ENCODE results near the gene SPRED1. TPM values are rescaled to one million over a fixed set of nuclear protein-coding genes. Genes with fewer than 3 reads are reported as not detected.

SPRED1 gene
- total and polyA plus RNA-seq, 2 donors from 2014 or later, result 4.6 to 36.2 TPM

GRCh38 chr15:38362355-38362754 is 109.7 kb downstream of the SPRED1 start:
- no peak for DNase-seq
- H3K4me1 ChIP-seq (ENCODE audit: control insufficient read depth in 2 of 3, insufficient read depth in 2 of 3, low read depth in 1 of 3, low read length in 3 of 3), result no peaks in the 10 kb centered on the region
- no peak overlapping the region for H3K9ac ChIP-seq (ENCODE audit: low read length in 3 of 3)
- intact Hi-C loops (cut with DNase I), result no loop called here
- no peak overlapping the region for H3K4me3 ChIP-seq (ENCODE audit: low read length in 3 of 3)
- no peaks in the 10 kb centered on the region for H3K27me3 ChIP-seq (ENCODE audit: control insufficient read depth, insufficient read depth, low read length)
- H3K27ac ChIP-seq (ENCODE audit: low read depth in 2 of 2, low read length in 2 of 2), result no peak overlapping the region
- FAIRE-seq, result no peak
- no peaks in the 10 kb centered on the region for H3K36me3 ChIP-seq (ENCODE audit: control insufficient read depth in 2 of 3, insufficient read depth in 3 of 3, low read length in 3 of 3)
- TF ChIP-seq CTCF (IDR thresholded peaks at IDR 0.05; ENCODE audit: borderline replicate concordance, extremely low read depth, insufficient read depth), result no peak
- no peaks in the 10 kb centered on the region for H3K9me3 ChIP-seq (ENCODE audit: control insufficient read depth in 2 of 3, insufficient read depth in 1 of 3, low read length in 3 of 3)

GRCh38 chr15:38367476-38367875 is 114.8 kb downstream of the SPRED1 start:
- no peaks in the 10 kb centered on the region for H3K9me3 ChIP-seq (ENCODE audit: control insufficient read depth in 2 of 3, insufficient read depth in 1 of 3, low read length in 3 of 3)
- no peak overlapping the region for H3K27ac ChIP-seq (ENCODE audit: low read depth in 2 of 2, low read length in 2 of 2)
- TF ChIP-seq CTCF (IDR thresholded peaks at IDR 0.05; ENCODE audit: borderline replicate concordance, extremely low read depth, insufficient read depth), result no peak
- H3K4me3 ChIP-seq (ENCODE audit: low read length in 3 of 3), result no peak overlapping the region
- H3K36me3 ChIP-seq (ENCODE audit: control insufficient read depth in 2 of 3, insufficient read depth in 3 of 3, low read length in 3 of 3), result no peaks in the 10 kb centered on the region
- no peaks in the 10 kb centered on the region for H3K27me3 ChIP-seq (ENCODE audit: control insufficient read depth, insufficient read depth, low read length)
- DNase-seq, result no peak
- intact Hi-C loops (cut with DNase I), result no loop called here
- no peak overlapping the region for H3K9ac ChIP-seq (ENCODE audit: low read length in 3 of 3)
- FAIRE-seq, result no peak
- no peaks in the 10 kb centered on the region for H3K4me1 ChIP-seq (ENCODE audit: control insufficient read depth in 2 of 3, insufficient read depth in 2 of 3, low read depth in 1 of 3, low read length in 3 of 3)

- H3K36me3 ChIP-seq (ENCODE audit: control insufficient read depth in 2 of 3, insufficient read depth in 3 of 3, low read length in 3 of 3), result no peaks in the 10 kb centered on the region
- intact Hi-C loops (cut with DNase I), result no loop called here
- H3K27me3 ChIP-seq (ENCODE audit: control insufficient read depth, insufficient read depth, low read length), result no peaks in the 10 kb centered on the region
- H3K4me3 ChIP-seq (ENCODE audit: low read length in 3 of 3), result no peak overlapping the region
- TF ChIP-seq CTCF (IDR thresholded peaks at IDR 0.05; ENCODE audit: borderline replicate concordance, extremely low read depth, insufficient read depth), result no peak
- H3K4me1 ChIP-seq (ENCODE audit: control insufficient read depth in 2 of 3, insufficient read depth in 2 of 3, low read depth in 1 of 3, low read length in 3 of 3), result no peaks in the 10 kb centered on the region
- no peak overlapping the region for H3K27ac ChIP-seq (ENCODE audit: low read depth in 2 of 2, low read length in 2 of 2)
- FAIRE-seq (no peak), DNase-seq (no peak)
- H3K9ac ChIP-seq (ENCODE audit: low read length in 3 of 3), result no peak overlapping the region
- no peaks in the 10 kb centered on the region for H3K9me3 ChIP-seq (ENCODE audit: control insufficient read depth in 2 of 3, insufficient read depth in 1 of 3, low read length in 3 of 3)
These were observed 117.4 kb downstream of the SPRED1 start for GRCh38 chr15:38369936-38370478.

GRCh38 chr15:38373016-38373415 is 120.4 kb downstream of the SPRED1 start:
- no peak overlapping the region for H3K27ac ChIP-seq (ENCODE audit: low read depth in 2 of 2, low read length in 2 of 2)
- no peak overlapping the region for H3K4me3 ChIP-seq (ENCODE audit: low read length in 3 of 3)
- H3K9ac ChIP-seq (ENCODE audit: low read length in 3 of 3), result no peak overlapping the region
- TF ChIP-seq CTCF (IDR thresholded peaks at IDR 0.05; ENCODE audit: borderline replicate concordance, extremely low read depth, insufficient read depth), result no peak
- no peaks in the 10 kb centered on the region for H3K36me3 ChIP-seq (ENCODE audit: control insufficient read depth in 2 of 3, insufficient read depth in 3 of 3, low read length in 3 of 3)
- DNase-seq, result no peak
- FAIRE-seq, result no peak
- no peaks in the 10 kb centered on the region for H3K9me3 ChIP-seq (ENCODE audit: control insufficient read depth in 2 of 3, insufficient read depth in 1 of 3, low read length in 3 of 3)
- no peaks in the 10 kb centered on the region for H3K27me3 ChIP-seq (ENCODE audit: control insufficient read depth, insufficient read depth, low read length)
- peaks cover 0 to 3% (median 0%) of the 10 kb centered on the region in 3 donors for H3K4me1 ChIP-seq (ENCODE audit: control insufficient read depth in 2 of 3, insufficient read depth in 2 of 3, low read depth in 1 of 3, low read length in 3 of 3)
- intact Hi-C loops (cut with DNase I), result no loop called here

Data from kidney (tissue), 14 donors.